Stimulated activated CD4-positive, alpha-beta T cell treated with anti-CD3 and anti-CD28 coated beads, Interleukin-12 subunit alpha, Interleukin-12 subunit beta, amount 100 ng/mL, for 24 hours (primary cell): ENCODE data around the gene JPT2.

Experiments used
- DNase-seq, 2 experiments: peaks; one replicate each; pipeline ENCODE4 v3.0.0-alpha.2; 2020; ENCODE audit warnings: low read depth in 2 of 2

JPT2 gene

DNA sequence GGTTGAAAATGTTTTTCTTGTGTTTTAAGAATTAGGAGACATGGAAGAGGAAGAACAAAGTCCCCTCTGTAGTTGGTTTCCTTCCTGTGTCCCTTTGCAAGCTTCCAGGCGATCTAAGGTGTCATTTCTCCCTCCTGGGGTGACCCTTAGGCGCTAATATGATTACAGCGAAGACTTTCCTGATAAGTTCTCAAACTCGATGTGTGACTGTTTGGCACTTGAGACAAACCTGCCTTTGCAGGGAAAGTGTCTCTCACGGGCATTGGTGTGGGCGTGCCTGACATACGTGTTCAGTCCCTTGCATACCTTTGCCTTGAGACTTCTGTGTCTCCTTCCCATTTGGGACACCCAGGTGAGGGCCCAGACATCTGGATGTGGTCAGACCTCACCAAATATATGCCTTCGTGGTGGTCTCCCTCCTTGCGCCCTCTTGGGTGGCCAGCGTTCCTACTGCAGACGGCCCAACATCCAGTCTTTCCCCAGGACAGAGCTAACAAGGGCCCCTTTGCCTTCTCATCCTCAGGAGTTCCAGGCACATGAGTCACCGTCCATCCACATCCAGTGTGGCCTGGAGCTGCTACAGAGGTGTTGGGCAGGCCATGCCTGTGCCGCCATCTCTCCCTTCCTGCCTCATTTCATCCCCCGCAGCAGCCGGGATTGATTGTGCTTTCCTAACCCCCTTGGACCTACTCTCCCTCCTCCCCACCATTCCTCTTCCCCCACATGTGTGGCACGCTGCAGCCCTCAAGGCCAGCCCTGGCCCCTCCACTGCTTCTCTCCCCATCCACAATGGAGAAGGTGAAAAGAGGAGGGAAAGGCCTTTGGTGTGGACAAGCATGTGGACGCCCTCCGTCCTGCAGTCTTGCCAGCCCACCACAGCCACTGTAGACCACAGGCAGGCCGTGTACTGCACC lies 3.1 kb upstream of the JPT2 start:
- no peak for DNase-seq

DNA sequence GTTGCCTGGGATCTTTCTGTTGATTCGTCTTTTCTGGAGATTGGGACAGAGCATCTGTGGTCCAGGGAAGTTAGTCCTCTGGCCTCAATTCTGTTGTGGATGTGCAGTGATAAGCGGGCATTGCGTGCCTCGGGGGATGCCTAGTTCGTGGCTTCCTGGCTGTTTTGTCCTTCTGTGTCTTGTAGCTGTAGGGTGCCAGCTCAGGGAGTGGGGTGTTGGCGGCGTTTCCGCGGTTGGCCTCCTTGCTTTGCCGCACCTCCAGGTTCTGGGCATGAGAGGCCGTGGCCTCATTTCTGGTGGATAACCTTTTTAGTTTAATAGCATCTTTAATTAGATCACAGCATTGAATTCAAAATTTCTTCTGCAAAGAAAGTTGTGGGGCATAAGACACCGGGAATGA lies 1.4 kb upstream of the JPT2 start:
- DNase-seq, result no peak

DNA sequence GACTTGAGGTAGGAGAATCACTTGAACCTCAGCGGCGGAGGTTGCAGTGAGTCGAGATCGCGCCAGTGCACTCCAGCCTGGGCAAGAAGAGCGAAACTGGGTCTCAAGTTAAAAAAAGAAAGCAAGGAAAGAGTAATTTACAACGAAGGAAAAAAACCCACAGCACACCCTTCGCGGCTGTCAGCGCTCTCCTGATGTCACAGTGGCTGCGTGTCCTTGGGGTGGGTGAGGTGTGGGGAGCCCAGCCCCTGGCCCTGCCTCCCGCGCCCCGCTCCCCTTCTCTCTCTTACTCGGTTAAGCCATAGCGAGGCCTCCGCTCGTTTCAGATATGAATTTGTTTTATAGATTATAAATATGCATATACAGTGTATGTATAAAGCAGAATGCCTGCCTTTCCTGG lies 740 bp upstream of the JPT2 start:
- no peak for DNase-seq

DNA sequence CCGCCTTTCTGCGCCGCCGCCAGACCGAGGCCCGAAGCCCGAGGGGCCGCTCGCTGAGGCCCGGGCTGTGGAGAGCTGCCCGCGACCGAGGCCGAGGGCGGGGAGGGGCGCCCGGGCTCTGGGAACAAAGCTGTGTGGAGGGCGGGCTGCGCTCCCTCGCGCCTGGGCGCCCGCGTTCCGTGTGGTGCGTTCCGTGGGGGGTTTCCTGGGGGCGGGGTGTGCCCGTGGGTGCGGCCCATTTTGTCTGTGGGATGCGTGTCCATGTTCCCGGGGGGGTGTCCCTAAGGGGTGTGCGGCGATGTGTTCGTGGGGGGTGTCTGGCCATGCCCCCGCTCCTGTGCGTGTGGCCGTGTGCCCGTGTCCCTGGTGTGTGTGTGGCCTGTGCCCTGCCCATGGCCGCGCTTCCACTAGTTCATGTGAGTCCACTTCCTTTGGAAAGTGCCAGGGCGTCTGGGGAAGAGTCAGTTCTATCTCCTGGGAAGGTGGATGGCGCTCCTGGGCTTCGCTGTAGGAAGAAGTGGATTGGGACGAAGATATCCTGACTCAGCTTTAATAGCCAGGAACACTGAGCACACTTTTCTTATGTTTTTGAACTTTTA lies 520 bp downstream of the JPT2 start:
- DNase-seq, result peak; percentile 10 to 31

DNA sequence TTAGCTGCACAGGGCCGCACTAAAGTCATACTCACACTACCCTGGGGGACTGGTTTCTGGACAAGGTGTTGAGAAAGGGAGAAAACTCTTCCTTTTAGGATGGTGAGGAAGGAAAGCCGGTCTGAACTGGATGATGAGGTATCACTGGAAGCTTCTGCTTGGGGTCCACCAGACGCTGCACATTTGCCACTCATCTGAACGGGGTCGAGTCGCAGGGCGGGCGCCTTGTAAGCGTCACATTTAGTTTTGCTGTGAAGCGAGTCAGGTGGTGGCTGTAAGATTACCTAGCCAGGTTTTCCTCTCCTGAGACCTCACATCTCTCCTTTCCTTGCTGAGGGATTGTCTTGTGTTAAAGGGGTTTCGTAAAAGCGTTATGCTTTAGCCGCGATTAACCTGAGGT lies 2.3 kb downstream of the JPT2 start:
- no peak for DNase-seq

DNA sequence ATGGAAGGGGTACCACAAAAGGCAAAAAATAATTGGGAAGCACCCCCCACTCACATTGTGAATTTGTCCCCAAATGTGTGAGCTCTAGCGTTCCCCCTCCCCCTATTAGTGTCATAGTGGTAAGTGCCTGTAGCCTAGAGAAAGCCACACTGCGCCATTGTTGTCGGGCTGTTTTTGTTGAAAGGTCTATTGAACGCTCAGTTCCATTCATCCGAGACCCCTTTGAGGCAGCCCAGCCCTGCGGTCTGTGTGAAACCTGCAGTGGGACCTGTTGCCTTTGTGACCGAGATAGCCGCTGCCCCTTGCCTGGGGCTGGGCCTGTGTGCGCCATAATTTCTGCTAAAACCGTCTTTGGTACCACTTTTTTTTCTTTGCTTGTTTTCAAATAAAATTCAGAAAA lies 3.0 kb downstream of the JPT2 start:
- DNase-seq, result no peak

DNA sequence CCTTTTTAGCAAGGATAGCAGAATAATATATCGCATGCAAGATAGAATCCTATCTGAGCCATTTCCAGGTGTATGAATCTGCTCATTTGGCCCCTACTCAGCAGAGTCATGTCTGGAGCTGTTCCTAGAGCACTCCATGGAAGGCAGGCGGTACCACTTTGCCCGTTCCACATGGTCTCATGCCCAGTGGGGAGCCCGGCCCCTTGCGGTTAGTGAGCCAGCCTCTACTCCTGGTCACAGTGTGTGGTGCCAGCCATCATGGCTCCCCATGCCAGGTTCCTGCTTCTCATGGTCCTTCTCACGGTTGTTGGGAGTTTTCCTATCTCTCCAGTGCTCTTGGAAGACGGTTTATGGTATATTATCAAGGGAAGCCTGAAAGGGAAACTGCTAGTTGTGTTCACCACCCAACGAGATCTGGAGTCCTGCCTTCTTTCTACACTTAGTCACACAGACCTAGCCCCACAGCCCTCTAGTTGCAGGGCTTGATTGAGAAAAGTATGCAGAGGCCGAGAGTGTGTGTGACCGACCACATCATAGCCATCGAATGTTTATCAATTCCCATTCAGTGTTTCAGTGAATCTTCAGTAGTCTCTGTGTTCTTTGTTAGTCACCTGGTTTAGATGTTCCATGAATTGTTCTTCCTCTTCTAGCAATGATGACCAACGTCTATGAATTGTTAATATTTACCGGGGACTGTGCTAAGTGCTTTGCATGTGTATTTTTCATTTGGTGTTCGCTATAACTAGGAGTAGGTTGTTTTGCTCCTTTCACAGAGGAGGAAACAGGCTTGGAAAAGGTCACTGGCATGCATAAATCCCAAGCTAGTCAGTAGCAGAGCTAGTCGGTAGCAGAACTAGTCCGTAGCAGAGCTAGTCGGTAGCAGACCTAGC lies 9.6 kb downstream of the JPT2 start:
- no peak for DNase-seq

DNA sequence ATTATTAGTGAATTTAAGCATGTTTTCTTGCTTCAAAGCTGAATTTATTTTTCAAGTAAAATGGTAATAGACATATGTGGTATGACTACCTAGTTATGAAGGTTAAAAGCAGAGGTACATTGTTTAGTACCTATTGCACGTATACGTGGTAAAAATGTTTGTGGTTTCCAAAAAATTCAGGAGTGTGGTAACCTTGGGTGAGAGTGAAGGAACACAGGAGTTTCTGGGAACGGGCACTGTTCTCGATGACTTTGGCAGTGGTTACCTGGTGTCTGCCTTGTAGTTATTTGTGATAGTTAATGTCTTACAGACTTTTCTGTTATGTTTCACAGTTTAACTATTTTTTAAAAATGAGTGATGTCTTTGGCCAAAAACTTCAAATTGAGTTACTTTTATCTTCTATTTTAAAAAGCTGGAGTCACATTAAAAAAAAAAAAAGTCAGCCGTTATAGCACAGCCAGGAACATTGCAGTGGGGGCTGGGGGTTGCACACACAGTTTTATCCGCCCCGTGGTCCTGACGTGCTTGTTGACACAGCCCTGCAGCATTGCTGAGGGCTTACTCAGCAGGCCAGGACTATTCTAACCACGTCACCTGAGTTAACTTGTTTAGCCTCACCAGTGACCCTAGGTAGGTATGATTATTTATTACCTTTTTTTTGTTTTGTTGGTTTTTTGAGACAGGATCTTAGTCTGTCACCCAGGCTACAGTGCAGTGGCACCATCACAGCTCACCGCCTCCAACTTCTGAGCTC lies 10.9 kb downstream of the JPT2 start:
- no peak for DNase-seq

DNA sequence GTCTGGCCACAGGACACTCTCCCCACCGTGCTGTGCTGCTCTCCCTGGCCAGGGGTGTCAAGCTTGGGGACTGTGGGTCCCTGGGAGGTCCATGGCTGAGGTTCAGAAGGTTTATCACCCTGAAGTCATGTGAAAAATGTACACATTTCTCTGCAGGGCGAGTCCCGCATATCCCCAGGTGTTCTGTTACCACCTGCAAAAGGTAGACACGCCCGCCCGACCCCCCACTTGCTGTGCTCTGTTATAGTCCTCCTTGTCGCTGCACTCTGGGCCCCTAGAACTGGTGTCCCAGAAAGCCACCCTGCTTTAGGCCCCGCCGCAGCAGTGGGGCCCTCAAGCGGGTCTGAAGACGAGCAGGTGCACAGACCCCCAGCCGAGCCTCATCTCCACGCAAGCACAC lies 11.8 kb downstream of the JPT2 start:
- DNase-seq, result no peak

DNA sequence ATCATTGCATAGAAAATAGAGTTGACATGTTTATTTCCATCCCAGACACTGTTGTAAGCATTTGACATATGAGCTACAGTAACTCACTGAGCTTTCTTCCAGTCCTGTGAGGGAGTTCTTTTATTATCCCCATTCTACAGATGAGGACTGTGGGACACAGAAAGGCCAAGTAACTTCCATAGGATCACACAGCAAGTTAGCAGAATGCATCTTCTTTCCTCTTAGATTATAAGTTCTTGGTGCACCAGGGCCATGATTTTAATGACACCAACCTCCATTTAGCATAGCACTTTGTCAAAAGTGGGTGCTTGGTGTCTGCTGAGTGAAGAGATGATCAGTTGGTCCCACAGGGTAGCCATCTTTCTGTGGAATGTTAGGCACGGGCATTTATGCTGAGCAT lies 12.7 kb downstream of the JPT2 start:
- DNase-seq, result no peak

DNA sequence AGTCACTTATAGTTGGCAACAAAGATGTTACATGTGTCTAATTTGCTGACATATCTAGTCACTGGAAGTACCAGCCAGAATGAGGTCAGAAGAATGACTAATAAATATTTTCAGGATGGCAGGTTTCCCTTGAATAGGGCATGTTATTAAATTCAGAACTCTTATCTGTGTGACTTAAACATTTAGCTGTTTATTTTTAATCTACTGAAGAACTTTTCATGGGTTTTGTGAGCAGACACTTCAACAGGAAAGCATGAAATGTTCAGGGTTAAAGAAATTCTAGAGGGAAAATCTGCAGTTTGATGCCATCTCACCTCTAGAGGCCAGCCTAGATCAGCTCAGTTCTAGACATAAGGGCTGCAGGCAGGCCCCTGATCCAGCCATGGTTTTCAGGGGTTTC lies 13.2 kb downstream of the JPT2 start:
- DNase-seq, result no peak

DNA sequence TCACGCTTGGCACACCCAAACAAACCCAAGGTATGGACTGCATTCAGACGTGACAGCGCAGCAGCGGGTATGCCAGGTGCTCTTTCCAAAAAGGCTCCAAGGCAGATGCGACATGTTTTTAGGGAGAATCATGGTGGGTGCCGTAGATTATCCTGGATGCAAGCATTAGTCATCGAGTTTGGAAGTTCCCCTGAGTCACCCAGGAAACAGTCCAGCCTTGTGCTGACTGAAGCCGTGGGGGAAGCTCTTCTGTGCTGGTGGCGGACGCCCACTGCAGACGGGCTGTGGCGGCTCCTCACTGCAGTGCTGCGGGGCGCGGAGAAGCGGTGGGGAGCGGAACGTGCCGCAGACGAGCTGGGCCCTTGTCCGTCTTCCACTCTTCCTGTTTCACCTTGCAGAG lies 13.9 kb downstream of the JPT2 start:
- DNase-seq, result no peak

DNA sequence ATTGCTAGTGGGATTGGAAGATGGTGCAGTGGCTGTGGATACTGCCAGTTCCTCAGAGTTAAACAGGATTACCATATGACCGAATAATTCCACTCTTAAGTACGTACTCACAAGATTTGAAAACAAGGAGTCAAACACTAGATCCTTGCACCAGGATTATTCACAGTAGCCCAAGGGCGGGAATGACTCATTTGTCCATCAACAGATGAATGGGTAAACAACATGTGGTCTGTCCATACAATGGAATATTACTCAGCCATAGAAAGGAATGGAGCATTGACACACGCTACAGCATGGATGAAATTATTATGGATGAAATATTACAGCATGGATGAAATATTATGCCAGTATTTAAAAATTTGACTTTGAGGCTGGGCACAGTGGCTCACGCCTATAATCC lies 18.8 kb downstream of the JPT2 start:
- no peak for DNase-seq

DNA sequence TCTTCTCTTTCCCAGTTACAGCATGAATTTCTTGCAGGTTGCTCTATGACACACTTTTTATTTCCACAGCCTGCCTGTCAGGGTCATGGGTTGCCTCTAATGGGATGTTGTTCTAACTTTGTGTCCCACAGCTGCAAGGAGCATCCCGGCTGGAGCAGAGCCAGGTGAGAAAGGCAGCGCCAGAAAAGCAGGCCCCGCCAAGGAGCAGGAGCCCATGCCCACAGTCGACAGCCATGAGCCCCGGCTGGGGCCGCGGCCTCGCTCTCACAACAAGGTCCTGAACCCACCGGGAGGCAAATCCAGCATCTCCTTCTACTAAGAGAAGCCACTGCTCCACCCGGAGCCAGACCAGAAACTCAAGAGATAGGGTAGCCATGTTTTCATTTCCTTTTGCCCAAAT lies 20.6 kb downstream of the JPT2 start:
- DNase-seq, result no peak

DNA sequence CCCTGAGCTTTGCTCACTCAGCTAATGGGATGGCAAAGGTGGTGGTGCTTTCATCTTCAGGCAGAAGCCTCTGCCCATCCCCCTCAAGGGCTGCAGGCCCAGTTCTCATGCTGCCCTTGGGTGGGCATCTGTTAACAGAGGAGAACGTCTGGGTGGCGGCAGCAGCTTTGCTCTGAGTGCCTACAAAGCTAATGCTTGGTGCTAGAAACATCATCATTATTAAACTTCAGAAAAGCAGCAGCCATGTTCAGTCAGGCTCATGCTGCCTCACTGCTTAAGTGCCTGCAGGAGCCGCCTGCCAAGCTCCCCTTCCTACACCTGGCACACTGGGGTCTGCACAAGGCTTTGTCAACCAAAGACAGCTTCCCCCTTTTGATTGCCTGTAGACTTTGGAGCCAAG lies 22.2 kb downstream of the JPT2 start:
- DNase-seq, result no peak

DNA sequence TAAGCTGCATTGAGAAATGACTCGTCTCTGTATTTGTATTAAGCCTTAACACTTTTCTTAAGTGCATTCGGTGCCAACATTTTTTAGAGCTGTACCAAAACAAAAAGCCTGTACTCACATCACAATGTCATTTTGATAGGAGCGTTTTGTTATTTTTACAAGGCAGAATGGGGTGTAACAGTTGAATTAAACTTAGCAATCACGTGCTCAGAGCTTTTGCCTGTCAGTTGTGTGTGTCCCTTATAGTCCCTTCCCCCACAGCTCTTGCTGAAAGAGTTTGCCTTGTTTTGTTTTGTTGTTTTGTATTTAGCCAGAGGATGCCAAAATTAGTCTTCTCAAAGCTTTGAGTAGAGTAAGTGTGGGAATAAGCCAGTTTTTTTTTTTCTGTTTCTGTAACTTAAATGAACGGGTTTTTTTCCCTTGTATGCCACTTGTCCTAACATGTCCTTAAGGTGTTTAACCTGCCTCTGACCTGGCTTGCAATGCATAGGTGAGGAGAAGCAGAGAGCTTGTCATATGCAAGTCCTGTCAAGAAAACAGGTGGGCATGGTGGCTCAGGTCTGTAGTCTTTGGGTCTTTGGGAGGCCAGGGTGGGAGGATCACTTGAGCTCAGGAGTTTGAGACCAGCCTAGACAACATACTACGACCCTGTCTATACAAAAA lies 23.3 kb downstream of the JPT2 start:
- DNase-seq, result no peak

DNA sequence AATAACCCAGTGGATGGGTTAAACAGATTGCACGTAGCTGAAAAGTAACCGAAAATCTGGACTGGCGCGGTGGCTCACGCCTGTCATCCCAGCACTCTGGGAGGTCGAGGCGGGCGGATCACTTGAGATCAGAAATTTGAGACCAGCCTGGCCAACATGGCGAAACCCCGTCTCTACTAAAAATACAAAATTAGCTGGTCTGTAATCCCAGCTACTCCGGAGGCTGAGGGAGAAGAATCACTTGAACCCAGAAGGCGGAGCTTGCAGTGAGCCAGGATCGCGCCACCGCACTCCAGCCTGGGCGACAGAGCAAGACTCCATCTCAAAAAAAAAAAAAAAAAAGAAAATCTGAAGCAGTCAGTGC lies 27.2 kb downstream of the JPT2 start:
- peak in 1 of 2 experiments; percentile 25 for DNase-seq

DNA sequence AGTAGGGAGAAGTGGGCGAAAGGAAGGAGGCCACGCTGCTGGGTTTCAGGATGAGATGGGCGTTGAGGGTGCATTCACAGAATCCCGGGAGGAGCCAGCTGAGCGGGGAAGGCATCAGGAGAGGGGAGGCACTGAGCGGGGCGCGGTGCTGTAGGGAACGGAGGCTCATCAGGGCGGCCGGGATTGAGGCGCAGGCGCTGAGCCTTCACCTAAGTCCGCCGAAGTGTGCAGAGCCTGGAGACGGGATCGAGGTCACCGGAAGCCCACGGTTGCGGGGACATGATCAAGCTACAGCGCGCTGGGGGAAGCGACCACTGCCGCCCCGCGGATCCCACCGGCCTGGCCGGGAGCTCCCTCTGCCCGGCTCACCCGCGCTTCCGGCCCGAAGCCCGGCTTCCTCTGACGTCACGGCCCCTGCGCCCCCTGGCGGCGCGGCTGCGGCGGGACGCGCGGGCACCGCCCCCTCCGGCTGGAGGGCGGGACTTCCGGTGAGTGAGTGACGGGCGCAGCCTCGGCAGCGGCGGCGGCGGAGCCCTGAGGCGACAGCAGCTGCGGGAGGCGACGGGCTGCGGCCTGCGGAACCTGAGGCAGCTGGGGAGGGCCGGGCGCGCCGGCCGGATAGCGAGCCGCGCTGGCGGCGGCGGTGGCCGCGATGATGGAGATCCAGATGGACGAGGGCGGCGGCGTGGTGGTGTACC lies 27.8 kb downstream of the JPT2 start, which contains the start of gene MAPK8IP3:
MAPK8IP3 (plus strand) TSS at position 508 of the 698 bp plus-strand sequence; CDS start at position 653, 145 bp downstream.
- peak; percentile 86 to 93 for DNase-seq

DNA sequence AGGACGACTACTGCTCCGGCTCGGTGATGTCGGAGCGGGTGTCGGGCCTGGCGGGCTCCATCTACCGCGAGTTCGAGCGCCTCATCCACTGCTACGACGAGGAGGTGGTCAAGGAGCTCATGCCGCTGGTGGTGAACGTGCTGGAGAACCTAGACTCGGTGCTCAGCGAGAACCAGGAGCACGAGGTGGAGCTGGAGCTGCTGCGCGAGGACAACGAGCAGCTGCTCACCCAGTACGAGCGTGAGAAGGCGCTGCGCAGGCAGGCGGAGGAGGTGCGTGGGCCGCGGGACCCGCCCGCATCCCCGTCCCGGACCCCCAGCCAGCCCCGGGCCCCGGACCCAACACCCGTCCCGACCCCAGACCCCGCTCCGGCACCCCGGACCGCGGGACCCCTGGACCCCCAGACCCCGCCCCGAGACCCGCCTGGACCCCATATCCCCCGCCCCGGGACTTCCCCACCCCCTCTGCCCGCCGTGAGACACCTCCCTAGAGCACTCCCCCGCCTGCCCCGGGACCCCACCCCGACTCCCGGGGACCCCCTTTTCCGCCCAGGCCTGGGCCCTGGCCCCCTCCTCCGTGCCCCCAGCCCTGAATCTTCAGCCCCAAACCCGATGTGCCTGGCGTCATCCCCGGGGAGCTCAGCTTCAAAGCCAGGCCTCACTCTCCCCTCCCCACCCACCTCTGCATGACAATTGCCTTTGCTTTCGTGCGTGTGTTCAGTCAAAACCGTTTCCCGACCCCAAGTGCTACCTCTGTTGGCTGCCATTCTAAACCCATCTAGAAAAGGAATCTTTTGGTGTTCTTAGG lies 28.5 kb downstream of the JPT2 start:
- peak in 1 of 2 experiments; percentile 11 for DNase-seq
